WTC11 (cell line): ENCODE data around the gene CLDND2. TPM values are rescaled to one million over a fixed set of nuclear protein-coding genes. Genes with fewer than 3 reads are reported as not detected.

Experiments used
- ATAC-seq: fragments of 200-7000 bp; cut with Tn5 transposase; 2 replicates; pipeline ENCODE4 v1.10.0; 2021; ENCODE audit warnings: mild to moderate bottlenecking, moderate library complexity
- CTCF ChIA-PET: fragments of 300-600 bp; sonication (Branson Sonifier 250); formaldehyde crosslinking; loops from one replicate; lab custom pipeline; 2021; ENCODE audit warnings: antibody characterized with exemption; lab: Charles Lee
- POLR2A ChIA-PET: fragments of 350-600 bp; sonication (Branson Sonifier 250); formaldehyde crosslinking; loops from one replicate; lab custom pipeline; 2021; ENCODE audit warnings: antibody characterized with exemption; lab: Charles Lee
- DNase-seq: peaks from one replicate; pipeline ENCODE4 v3.0.0; 2021; ENCODE audit warnings: low spot score
- H3K27ac Mint-ChIP-seq: 2 replicates; pipeline ENCODE4 v1.8.0; 2021; ENCODE audit warnings: mixed read lengths
- H3K27me3 Mint-ChIP-seq: 2 replicates; pipeline ENCODE4 v1.8.0; 2021; ENCODE audit warnings: low read depth, mild to moderate bottlenecking, moderate library complexity, mixed read lengths
- H3K36me3 Mint-ChIP-seq: 2 replicates; pipeline ENCODE4 v1.8.0; 2021; ENCODE audit warnings: mixed read lengths
- H3K4me1 Mint-ChIP-seq: 2 replicates; pipeline ENCODE4 v1.8.0; 2022; ENCODE audit warnings: mixed read lengths
- H3K4me3 Mint-ChIP-seq: 2 replicates; pipeline ENCODE4 v1.8.0; 2021; ENCODE audit warnings: mild to moderate bottlenecking, moderate library complexity, mixed read lengths
- H3K9me3 Mint-ChIP-seq: 2 replicates; pipeline ENCODE4 v1.8.0; 2021; ENCODE audit warnings: mixed read lengths
- ARID4B ChIP-seq: sonication (generic); formaldehyde crosslinking; IDR thresholded peaks from 2 replicates; pipeline ENCODE4 v1.8.0; 2023; ENCODE audit warnings: missing genetic modification reagents, mild to moderate bottlenecking, borderline replicate concordance
- CBFB ChIP-seq: sonication (generic); formaldehyde crosslinking; IDR thresholded peaks from 2 replicates; pipeline ENCODE4 v1.8.1; 2022; ENCODE audit warnings: mild to moderate bottlenecking, low read depth, missing genetic modification reagents
- CREB1 ChIP-seq: sonication (generic); formaldehyde crosslinking; IDR thresholded peaks from 2 replicates; pipeline ENCODE4 v1.8.0; 2023; ENCODE audit warnings: mild to moderate bottlenecking, missing genetic modification reagents
- ELF4 ChIP-seq: sonication (generic); formaldehyde crosslinking; IDR thresholded peaks from 2 replicates; pipeline ENCODE4 v1.8.1; 2022; ENCODE audit warnings: low read depth, mild to moderate bottlenecking, moderate library complexity, missing genetic modification reagents
- FOXJ3 ChIP-seq: sonication (generic); formaldehyde crosslinking; IDR thresholded peaks from 2 replicates; pipeline ENCODE4 v1.9.0; 2021; ENCODE audit warnings: missing genetic modification reagents, mild to moderate bottlenecking, borderline replicate concordance
- GABPB1 ChIP-seq: sonication (generic); formaldehyde crosslinking; IDR thresholded peaks from 2 replicates; pipeline ENCODE4 v1.8.1; 2023; ENCODE audit warnings: mild to moderate bottlenecking, missing genetic modification reagents
- IRF2 ChIP-seq: sonication (generic); formaldehyde crosslinking; IDR thresholded peaks from 2 replicates; pipeline ENCODE4 v1.8.0; 2022; ENCODE audit warnings: low read depth, missing genetic modification reagents, borderline replicate concordance
- KAT7 ChIP-seq: sonication (generic); formaldehyde crosslinking; IDR thresholded peaks from 2 replicates; pipeline ENCODE4 v1.8.1; 2023; ENCODE audit warnings: missing genetic modification reagents, mild to moderate bottlenecking, borderline replicate concordance
- NR1H2 ChIP-seq: sonication (generic); formaldehyde crosslinking; IDR thresholded peaks from 2 replicates; pipeline ENCODE4 v1.9.0; 2021; ENCODE audit warnings: mild to moderate bottlenecking, moderate library complexity, missing genetic modification reagents
- RORB ChIP-seq: fragments of 250-450 bp; sonication (Bioruptor Pico); IDR thresholded peaks from 2 replicates; pipeline ENCODE4 v1.9.0; 2021; ENCODE audit warnings: mild to moderate bottlenecking
- SP1 ChIP-seq: sonication (generic); formaldehyde crosslinking; conservative IDR thresholded peaks from 2 replicates; pipeline ENCODE4 v1.8.1; 2022; ENCODE audit warnings: missing genetic modification reagents
- ZNF138 ChIP-seq: sonication (generic); formaldehyde crosslinking; conservative IDR thresholded peaks from 2 replicates; pipeline ENCODE4 v1.8.1; 2022; ENCODE audit warnings: mild to moderate bottlenecking, moderate library complexity, missing genetic modification reagents
- ZNF532 ChIP-seq: fragments of 250-450 bp; sonication (Bioruptor Pico); IDR thresholded peaks from 2 replicates; pipeline ENCODE4 v1.9.0; 2021; ENCODE audit warnings: mild to moderate bottlenecking, borderline replicate concordance
- total RNA-seq: library from RNA; stranded (reverse); gene quantifications from 3 replicates; pipeline ENCODE4 v1.2.3, GENCODE V29; 2021
- TF ChIP-seq, protein P1 (sequence below): sonication (generic); formaldehyde crosslinking; IDR thresholded peaks from 2 replicates; pipeline ENCODE4 v1.8.1; 2023; ENCODE audit warnings: mild to moderate bottlenecking, missing genetic modification reagents
- TF ChIP-seq, protein P2 (sequence below): sonication (generic); formaldehyde crosslinking; IDR thresholded peaks from 2 replicates; pipeline ENCODE4 v1.8.1; 2022; ENCODE audit warnings: mild to moderate bottlenecking, missing genetic modification reagents, moderate library complexity, borderline replicate concordance
- TF ChIP-seq, protein P3 (sequence below): sonication (generic); formaldehyde crosslinking; IDR thresholded peaks from 2 replicates; pipeline ENCODE4 v1.8.0; 2022; ENCODE audit warnings: mild to moderate bottlenecking, missing genetic modification reagents
- TF ChIP-seq, protein P4 (sequence below): sonication (generic); formaldehyde crosslinking; IDR thresholded peaks from 2 replicates; pipeline ENCODE4 v1.8.0; 2023; ENCODE audit warnings: missing genetic modification reagents

CLDND2 gene
- total RNA-seq, 1 experiment from 2014 or later, result 1.7 TPM

DNA sequence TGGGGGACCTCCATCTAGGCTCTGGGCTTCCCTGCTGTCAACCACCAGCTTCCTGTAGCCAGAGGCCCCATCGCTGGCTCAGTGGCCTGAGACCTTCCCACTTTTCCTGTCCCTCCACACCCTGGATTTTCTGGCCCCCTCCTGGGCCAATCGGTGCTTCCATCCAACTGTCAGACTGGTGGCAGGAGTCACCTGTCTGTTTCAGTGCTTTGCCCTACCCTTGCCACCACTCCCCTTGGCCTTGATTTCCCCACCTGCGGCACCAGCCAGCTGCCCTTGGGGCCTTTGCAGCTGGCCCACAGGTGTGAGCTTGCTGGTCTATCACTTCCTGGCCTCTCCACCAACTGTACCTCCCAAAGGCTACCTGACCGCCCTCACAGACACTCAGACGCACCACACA lies 39.4 kb downstream of the CLDND2 start (continued):
- TF ChIP-seq ARID4B, result no peak
- TF ChIP-seq GABPB1 (CRISPR knock-in tag), result no peak
- TF ChIP-seq ELF4, result no peak
- TF ChIP-seq CREB1 (CRISPR knock-in tag), result no peak
- TF ChIP-seq, protein P1, sequence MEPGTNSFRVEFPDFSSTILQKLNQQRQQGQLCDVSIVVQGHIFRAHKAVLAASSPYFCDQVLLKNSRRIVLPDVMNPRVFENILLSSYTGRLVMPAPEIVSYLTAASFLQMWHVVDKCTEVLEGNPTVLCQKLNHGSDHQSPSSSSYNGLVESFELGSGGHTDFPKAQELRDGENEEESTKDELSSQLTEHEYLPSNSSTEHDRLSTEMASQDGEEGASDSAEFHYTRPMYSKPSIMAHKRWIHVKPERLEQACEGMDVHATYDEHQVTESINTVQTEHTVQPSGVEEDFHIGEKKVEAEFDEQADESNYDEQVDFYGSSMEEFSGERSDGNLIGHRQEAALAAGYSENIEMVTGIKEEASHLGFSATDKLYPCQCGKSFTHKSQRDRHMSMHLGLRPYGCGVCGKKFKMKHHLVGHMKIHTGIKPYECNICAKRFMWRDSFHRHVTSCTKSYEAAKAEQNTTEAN (CRISPR knock-in tag), result no peak
- no peak for TF ChIP-seq ZNF138
- TF ChIP-seq FOXJ3 (CRISPR knock-in tag), result no peak
- TF ChIP-seq, all 79 proteins: peak for 0

- ATAC-seq (peak; percentile 83), DNase-seq (peak; percentile 79)
- Mint-ChIP-seq H3K4me1 (peaks cover 8% of the 10 kb centered on the region), H3K4me3 (peak overlapping the region; percentile 70), H3K36me3 (peaks cover 33% of the 10 kb centered on the region), H3K9me3 (peaks cover 14% of the 10 kb centered on the region), H3K27ac (peak overlapping the region; percentile 94; the same call in 1 of the 2 replicates), H3K27me3 (peaks cover 26% of the 10 kb centered on the region)
- TF ChIP-seq, protein P2, sequence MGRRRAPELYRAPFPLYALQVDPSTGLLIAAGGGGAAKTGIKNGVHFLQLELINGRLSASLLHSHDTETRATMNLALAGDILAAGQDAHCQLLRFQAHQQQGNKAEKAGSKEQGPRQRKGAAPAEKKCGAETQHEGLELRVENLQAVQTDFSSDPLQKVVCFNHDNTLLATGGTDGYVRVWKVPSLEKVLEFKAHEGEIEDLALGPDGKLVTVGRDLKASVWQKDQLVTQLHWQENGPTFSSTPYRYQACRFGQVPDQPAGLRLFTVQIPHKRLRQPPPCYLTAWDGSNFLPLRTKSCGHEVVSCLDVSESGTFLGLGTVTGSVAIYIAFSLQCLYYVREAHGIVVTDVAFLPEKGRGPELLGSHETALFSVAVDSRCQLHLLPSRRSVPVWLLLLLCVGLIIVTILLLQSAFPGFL (CRISPR knock-in tag), result no peak
- TF ChIP-seq SP1 (CRISPR knock-in tag) (0 out of 2 replicates have a peak, but pooled peaks have one; percentile 55), CBFB (no peak)
- TF ChIP-seq, protein P3, sequence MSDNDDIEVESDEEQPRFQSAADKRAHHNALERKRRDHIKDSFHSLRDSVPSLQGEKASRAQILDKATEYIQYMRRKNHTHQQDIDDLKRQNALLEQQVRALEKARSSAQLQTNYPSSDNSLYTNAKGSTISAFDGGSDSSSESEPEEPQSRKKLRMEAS (CRISPR knock-in tag), result 0 out of 2 replicates have a peak, but pooled peaks have one; percentile 51
- CTCF ChIA-PET, result interaction anchor here (0.7 to 3.4 kb wide), 7 partner anchors 12 to 237 kb away, joined by 3 to 21 read pairs (median 5); no protein-coding TSS in a partner anchor
- POLR2A ChIA-PET, result no interaction called here
Measured at GRCh38 chr19:51327066-51328001, 41.5 kb downstream of the CLDND2 start.

GRCh38 chr19:51326216-51327065 lies 42.4 kb downstream of the CLDND2 start:
- H3K27ac Mint-ChIP-seq, result no peak overlapping the region
- H3K4me1 Mint-ChIP-seq, result peaks cover 8% of the 10 kb centered on the region
- peaks cover 26% of the 10 kb centered on the region for H3K27me3 Mint-ChIP-seq
- ATAC-seq (no peak), DNase-seq (no peak)
- ChIA-PET POLR2A (no interaction called here), CTCF (interaction anchor here (0.7 to 3.4 kb wide), 4 partner anchors 12 to 96 kb away, joined by 3 to 21 read pairs (median 8); no protein-coding TSS in a partner anchor)
- H3K36me3 Mint-ChIP-seq, result peaks cover 25% of the 10 kb centered on the region
- peak overlapping the region; percentile 70 for H3K4me3 Mint-ChIP-seq
- H3K9me3 Mint-ChIP-seq, result peaks cover 12% of the 10 kb centered on the region
- no peak for TF ChIP-seq NR1H2 (CRISPR knock-in tag)
- TF ChIP-seq KAT7 (CRISPR knock-in tag), result no peak
- TF ChIP-seq IRF2 (CRISPR knock-in tag), result no peak
- no peak for TF ChIP-seq ZNF532 (CRISPR knock-in tag)
- TF ChIP-seq, protein P4, sequence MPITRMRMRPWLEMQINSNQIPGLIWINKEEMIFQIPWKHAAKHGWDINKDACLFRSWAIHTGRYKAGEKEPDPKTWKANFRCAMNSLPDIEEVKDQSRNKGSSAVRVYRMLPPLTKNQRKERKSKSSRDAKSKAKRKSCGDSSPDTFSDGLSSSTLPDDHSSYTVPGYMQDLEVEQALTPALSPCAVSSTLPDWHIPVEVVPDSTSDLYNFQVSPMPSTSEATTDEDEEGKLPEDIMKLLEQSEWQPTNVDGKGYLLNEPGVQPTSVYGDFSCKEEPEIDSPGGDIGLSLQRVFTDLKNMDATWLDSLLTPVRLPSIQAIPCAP (CRISPR knock-in tag), result no peak
- no peak for TF ChIP-seq RORB
